GM21367 (cell line): ENCODE data around the gene ATP11C.
A peak's percentile ranks its signal among the peaks of the same experiment; 100 is the strongest.
"Not testable (repeated sequence)": the region's sequence is repeated elsewhere in the genome, so short reads cannot be mapped to it uniquely, and the experiment has no call there.

Source experiments
- ATAC-seq: cut with Tn5 transposase; IDR thresholded peaks from one replicate; pipeline ENCODE4 v1.9.1; 2021; ENCODE audit not compliant: unreplicated experiment

The ATP11C gene

GRCh38 chrX:139932901-139933796, at the start of gene ATP11C:
Gene ATP11C, minus strand, starts transcription at chrX:139933053. Its CDS starts 1,011 bp downstream, at chrX:139932042.
- ATAC-seq: peak; percentile 72

GRCh38 chrX:139974471-139974870, 41.6 kb upstream of the ATP11C start:
- ATAC-seq: no peak

- no peak for ATAC-seq
Measured at GRCh38 chrX:139972629-139973624, 40.1 kb upstream of the ATP11C start.

GRCh38 chrX:139972113-139972512, 39.3 kb upstream of the ATP11C start:
- no peak for ATAC-seq

- ATAC-seq: no peak
Measured at GRCh38 chrX:139971394-139971749, 38.5 kb upstream of the ATP11C start.

- ATAC-seq: no peak
Measured at GRCh38 chrX:139969286-139969685, 36.4 kb upstream of the ATP11C start.

GRCh38 chrX:139967750-139968149, 34.9 kb upstream of the ATP11C start:
- no peak for ATAC-seq

GRCh38 chrX:139967300-139967699, 34.4 kb upstream of the ATP11C start:
- no peak for ATAC-seq

- not testable (repeated sequence) for ATAC-seq
Measured at GRCh38 chrX:139966159-139966558, 33.3 kb upstream of the ATP11C start.

GRCh38 chrX:139965421-139965820, 32.6 kb upstream of the ATP11C start, which contains the start of gene CXorf66:
Gene CXorf66, minus strand, starts transcription at chrX:139965521. Its CDS starts 25 bp downstream, at chrX:139965496.
- ATAC-seq: no peak

- not testable (repeated sequence) for ATAC-seq
Measured at GRCh38 chrX:139961091-139961490, 28.2 kb upstream of the ATP11C start.

GRCh38 chrX:139949703-139950102, 16.9 kb upstream of the ATP11C start:
- ATAC-seq: no peak

- ATAC-seq: no peak
Measured at GRCh38 chrX:139945075-139945474, 12.2 kb upstream of the ATP11C start.

GRCh38 chrX:139936259-139936658, 3.4 kb upstream of the ATP11C start:
- ATAC-seq: no peak

- ATAC-seq: no peak
Measured at GRCh38 chrX:139933904-139934303, 1.1 kb upstream of the ATP11C start.

- ATAC-seq: peak; percentile 30
Measured at GRCh38 chrX:139932073-139932900, 566 bp downstream of the ATP11C start.

- ATAC-seq: no peak
Measured at GRCh38 chrX:139931646-139932072, 1.2 kb downstream of the ATP11C start.

GRCh38 chrX:139930916-139931645, 1.8 kb downstream of the ATP11C start:
- no peak for ATAC-seq

- ATAC-seq: no peak
Measured at GRCh38 chrX:139930401-139930800, 2.5 kb downstream of the ATP11C start.

GRCh38 chrX:139929876-139930275, 3.0 kb downstream of the ATP11C start:
- no peak for ATAC-seq
